Suprapubic skin (tissue), 4 donors: ENCODE data around the gene MAST4.

Source experiments
- EP300 ChIP-seq: sonication (generic); formaldehyde crosslinking; IDR thresholded peaks from one replicate; pipeline ENCODE4 v1.6.1; 2017; ENCODE audit warnings: antibody characterized with exemption
- POLR2A ChIP-seq, 2 donors: fragments of 450-650 bp; IDR thresholded peaks; one replicate each; pipeline ENCODE4 v1.6.1; 2017; ENCODE audit warnings: antibody characterized with exemption in 2 of 2, mild to moderate bottlenecking in 2 of 2, moderate library complexity in 2 of 2
- POLR2AphosphoS5 ChIP-seq, 3 donors: sonication (generic); formaldehyde crosslinking; IDR thresholded peaks; one replicate each; pipeline ENCODE4 v1.6.1; 2017; ENCODE audit warnings: antibody characterized with exemption in 3 of 3
- TF ChIP-seq, protein P1 (sequence below), 2 donors: fragments of 200-600 bp in 1 of 2; fragments of 450-650 bp in 1 of 2; sonication (generic) in 1 of 2; IDR thresholded peaks; one replicate each; pipeline ENCODE4 v1.5.1; 2016 to 2019; ENCODE audit warnings: antibody characterized with exemption in 2 of 2, mild to moderate bottlenecking in 1 of 2, moderate library complexity in 1 of 2

DNA sequence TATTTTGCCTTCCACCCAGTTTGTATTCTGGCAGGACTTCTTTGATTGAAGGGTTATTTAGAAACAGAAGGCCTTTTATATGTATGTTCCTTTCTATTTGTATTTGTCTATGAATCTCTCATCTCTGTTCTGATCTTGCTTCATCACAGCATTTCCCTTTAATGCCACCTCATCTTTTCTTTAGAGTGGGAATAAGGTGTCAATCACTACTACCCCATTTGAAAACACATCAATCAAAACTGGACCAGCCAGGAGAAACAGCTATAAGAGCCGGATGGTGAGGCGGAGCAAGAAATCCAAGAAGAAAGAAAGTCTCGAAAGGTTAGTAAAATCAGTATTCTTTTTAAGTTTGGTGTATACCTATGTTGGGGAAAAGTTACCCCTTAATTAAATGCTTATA lies 564.1 kb downstream of the MAST4 start:
- no peak for TF ChIP-seq POLR2AphosphoS5 (IDR thresholded peaks at IDR 0.05)
- TF ChIP-seq EP300 = no peak
- TF ChIP-seq, protein P1, sequence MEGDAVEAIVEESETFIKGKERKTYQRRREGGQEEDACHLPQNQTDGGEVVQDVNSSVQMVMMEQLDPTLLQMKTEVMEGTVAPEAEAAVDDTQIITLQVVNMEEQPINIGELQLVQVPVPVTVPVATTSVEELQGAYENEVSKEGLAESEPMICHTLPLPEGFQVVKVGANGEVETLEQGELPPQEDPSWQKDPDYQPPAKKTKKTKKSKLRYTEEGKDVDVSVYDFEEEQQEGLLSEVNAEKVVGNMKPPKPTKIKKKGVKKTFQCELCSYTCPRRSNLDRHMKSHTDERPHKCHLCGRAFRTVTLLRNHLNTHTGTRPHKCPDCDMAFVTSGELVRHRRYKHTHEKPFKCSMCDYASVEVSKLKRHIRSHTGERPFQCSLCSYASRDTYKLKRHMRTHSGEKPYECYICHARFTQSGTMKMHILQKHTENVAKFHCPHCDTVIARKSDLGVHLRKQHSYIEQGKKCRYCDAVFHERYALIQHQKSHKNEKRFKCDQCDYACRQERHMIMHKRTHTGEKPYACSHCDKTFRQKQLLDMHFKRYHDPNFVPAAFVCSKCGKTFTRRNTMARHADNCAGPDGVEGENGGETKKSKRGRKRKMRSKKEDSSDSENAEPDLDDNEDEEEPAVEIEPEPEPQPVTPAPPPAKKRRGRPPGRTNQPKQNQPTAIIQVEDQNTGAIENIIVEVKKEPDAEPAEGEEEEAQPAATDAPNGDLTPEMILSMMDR (IDR thresholded peaks at IDR 0.05) = no peak
- no peak for TF ChIP-seq POLR2A (IDR thresholded peaks at IDR 0.05)
